ENCODE results near the gene ZNF496.

Gene ZNF496

DNA sequence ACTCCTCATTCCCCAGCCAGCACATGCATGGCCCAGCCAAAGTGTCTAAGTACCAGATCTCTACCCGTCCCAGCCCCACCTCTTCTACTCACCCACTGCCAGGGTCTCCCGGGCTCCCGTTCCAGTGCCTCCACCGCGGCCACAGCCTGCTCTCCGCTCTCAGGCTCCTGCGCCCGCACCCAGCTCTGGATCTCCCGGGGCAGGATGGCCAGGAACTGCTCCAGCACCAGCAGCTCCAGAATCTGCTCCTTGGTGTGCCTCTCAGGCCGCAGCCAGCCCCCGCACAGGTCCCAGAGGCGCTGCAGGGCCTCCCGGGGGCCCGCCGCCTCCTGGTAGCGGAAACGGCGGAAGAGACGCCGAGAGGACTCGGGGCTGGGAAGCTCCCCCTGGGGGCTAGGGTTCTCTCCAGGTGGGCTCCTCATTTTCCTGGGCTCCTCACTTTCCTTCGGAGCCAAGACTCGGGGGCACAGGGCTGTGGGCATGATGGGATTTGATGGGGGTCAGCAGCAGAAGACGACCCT, 2.5 kb downstream of the ZNF496 start:
- in situ Hi-C loops (cut with MboI; ENCODE audit: low sequenced_read_pairs): no loop called here

DNA sequence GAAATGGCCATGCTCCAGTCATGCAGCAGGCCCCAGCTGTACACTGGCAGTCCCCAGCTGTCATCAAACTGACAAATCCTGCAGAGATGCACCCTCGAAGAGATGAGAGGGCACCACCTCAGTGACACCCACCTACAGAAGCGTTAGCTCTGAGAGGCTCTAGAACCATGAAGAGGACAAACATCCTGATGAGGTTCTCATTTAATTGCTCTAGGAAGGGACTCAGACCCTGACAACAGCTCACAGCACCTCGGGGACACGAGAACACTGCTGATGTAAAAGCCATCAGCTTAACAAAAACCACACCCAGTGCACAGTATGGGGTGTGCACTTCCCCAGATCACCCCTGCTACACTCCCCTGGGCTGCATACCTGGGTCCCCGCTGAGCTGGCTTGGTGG, 3.4 kb downstream of the ZNF496 start:
- in situ Hi-C loops (cut with MboI; ENCODE audit: low sequenced_read_pairs): no loop called here

GRCh38 chr1:247326411-247327130, 5.1 kb downstream of the ZNF496 start:
- in situ Hi-C loops (cut with MboI; ENCODE audit: low sequenced_read_pairs): no loop called here

DNA sequence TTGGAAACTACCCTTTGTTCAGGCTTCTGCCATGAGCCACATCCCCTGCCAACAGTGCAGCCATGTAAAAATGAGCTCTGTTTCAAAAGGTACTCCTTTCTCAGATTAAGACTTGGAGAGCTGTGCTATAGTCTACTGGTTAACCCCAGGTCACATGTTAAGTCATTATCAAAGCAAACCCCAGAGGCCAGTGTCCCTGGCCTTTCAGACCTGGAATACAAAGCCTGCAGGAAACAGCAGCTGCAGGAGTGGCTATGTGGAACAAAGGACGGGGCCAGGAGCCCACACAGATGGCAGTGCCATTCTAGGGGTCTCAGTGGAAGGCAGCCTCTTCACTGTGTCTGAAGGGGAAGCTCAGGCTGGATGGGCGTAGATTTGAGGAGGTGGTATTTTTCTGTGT, 6.7 kb downstream of the ZNF496 start:
- in situ Hi-C loops (cut with MboI; ENCODE audit: low sequenced_read_pairs): no loop called here

DNA sequence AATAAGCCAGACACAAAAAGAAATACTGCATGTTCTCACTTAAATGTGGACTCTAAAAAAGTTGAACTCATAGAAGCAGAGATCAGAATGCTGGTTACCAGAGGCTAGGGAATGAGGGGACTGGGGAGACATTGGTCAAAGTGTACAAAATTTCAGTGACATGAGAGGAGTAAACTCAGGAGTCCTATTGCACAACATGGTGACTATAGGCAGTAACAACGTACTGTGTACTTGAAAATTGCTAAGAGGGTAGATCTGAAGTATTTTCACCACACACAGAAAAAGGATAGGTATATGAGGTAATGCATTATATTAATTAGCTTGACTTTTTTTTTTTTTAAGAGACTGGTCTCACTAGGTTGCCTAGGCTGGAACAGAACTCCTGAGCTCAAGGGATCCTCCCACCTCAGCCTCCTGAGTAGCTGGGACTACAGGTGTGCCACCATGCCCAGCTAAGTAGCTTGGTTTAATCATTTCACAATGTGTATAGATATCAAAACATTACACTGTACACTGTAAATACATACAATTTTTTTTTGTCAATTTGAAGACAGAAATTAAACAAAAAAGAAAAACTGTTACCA, 7.4 kb downstream of the ZNF496 start:
- in situ Hi-C loops (cut with MboI; ENCODE audit: low sequenced_read_pairs): no loop called here

- in situ Hi-C loops (cut with MboI; ENCODE audit: low sequenced_read_pairs): no loop called here
Observed at GRCh38 chr1:247322849-247323586, 8.6 kb downstream of the ZNF496 start.

DNA sequence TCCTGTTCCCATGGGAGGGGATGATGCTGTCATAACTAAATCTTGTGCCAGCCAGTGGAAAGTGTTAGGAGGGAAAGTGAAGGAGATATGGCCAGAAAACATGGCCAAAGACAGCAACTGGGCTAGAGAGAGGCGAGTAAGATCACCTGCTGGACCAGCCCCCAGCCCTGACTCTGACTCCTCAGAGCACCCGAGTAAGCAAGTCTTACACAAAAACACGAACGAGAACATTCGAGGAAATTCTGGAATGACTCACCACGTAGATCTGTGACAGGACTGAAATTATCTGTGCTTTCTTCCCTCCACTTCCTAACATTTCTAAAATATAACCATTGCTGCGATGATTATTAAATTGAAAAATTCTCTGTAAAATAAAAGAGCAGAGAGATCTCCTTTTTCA, 9.2 kb downstream of the ZNF496 start:
- in situ Hi-C loops (cut with MboI; ENCODE audit: low sequenced_read_pairs): no loop called here

DNA sequence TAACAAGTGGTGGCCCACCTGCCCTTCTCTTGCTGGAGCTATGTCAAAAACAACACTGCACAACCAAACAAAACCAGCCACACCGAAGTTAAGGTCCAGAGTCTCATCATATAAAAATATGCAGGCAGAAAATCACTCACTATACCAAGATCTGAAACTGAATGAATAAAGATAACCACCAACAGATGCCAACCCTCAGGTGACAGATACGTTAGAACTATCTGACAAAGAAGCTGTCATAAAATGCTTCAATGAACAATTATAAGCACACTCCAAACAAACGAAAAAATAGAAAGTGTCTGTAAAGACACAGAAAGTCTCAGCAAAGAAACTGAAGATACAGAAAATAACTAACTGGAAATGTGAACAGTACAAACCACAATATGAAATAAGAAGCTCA, 14.0 kb downstream of the ZNF496 start:
- in situ Hi-C loops (cut with MboI; ENCODE audit: low sequenced_read_pairs): no loop called here

GRCh38 chr1:247316590-247317197, 15.0 kb downstream of the ZNF496 start:
- in situ Hi-C loops (cut with MboI; ENCODE audit: low sequenced_read_pairs): no loop called here

DNA sequence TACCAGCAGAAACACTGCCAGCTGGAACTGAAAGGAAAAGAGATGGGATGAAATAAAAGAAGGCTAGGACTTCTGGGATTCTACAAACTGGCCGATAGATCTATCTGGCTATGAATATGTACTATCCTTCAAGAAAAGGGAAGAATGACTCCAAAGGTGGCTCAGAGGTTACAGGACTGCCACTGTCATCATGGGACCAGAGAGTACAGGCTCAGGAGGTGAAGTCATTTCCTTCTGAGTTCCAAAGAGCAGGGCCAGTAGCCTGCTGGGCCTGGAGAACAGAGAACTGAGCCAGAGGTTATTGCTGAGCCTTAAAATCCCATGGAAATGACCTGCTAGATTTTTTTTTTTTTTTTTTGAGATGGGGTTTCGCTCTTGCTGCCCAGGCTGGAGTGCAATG, 27.6 kb downstream of the ZNF496 start:
- in situ Hi-C loops (cut with MboI; ENCODE audit: low sequenced_read_pairs): no loop called here

DNA sequence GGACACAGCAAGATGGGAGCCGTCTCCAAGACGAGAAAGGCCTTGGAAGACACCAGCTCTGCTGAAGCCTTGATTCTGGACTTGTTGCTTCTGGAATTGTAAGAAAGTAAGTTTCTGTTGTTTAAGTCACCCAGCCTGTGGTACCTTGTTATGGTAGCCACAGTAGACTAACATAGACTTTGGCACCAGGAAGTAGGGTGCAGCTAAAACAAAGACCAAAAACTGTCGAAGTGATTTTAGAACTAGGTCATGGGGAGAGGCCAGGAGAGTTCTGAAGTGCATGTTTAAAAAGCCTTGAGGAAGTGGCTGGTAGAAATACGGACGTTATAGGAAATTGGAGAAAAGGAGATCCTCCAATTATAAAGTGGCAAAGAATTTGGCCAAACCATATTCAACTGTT, 28.5 kb downstream of the ZNF496 start:
- in situ Hi-C loops (cut with MboI; ENCODE audit: low sequenced_read_pairs): no loop called here

- in situ Hi-C loops (cut with MboI; ENCODE audit: low sequenced_read_pairs): no loop called here
Observed at GRCh38 chr1:247301176-247301540, 30.5 kb downstream of the ZNF496 start.

DNA sequence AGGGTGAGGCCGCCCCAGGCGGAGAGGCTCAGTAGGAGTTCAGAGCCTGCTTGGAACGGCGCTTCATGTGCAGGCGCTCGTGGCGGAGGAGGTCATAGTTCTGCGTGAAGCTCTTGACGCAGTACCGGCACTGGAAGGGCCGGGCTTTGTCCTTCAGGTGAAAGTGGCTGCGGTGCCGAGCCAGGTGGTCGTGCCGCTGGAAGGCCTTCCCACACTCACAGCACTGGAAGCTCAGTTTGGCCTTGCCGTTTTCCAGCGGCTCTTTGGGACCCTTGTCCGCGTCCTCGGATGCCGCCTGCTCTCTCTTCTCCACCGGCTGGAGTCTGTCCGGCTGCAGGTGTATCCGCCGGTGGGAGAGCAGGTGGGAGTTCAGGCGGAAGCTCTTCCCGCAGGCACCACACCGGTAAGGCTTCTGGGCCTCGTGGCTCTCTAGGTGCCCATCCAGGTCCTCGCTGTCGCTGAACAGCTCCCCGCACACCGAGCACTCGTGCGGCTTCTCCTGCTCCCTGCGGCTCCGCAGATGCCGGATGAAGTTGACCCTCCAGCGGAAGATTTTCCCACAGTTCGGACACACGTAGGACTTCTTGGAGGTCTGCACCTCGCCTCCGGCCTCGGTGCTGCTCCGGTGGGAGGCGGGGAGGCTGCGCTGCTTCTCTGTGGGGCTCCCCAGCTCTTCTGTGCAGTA, 31.0 kb downstream of the ZNF496 start:
- in situ Hi-C loops (cut with MboI; ENCODE audit: low sequenced_read_pairs): no loop called here

GRCh38 chr1:247299723-247300381, 31.8 kb downstream of the ZNF496 start:
- in situ Hi-C loops (cut with MboI; ENCODE audit: low sequenced_read_pairs): no loop called here

DNA sequence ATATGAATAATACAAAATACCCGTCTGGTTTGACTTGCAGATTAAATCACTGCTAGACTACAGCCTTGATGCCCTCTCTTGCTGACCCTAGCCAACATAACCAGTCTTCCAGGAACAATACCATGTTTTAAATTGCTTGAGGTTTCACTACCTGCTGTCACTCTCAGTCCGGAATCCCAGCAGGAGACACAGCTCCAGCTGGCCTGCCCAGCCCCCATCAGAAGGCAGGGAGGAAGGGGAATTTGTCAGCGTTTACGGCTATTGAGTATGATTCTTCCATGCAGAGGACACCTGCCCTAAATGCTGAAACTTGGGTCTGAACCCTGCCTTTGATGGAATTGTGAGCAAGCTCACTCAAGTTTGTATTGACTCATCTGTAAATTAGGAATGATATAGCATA, 33.0 kb downstream of the ZNF496 start:
- in situ Hi-C loops (cut with MboI; ENCODE audit: low sequenced_read_pairs): no loop called here

DNA sequence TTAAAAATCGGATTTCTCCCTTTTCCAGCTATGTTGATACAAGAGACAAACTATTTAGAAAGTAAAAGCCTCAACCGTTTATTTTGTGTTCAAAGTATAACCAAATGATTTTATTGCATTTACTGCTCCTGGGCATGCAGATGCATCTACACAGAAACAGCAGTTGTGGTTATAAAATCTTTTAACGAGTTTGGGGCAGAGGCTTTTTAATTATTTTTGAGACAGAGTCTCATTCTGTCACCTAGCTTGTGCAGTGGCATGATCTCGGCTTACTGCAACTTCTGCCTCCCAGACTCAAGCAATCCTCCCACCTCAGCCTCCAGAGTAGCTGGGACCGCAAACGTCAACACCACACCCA, 33.6 kb downstream of the ZNF496 start:
- in situ Hi-C loops (cut with MboI; ENCODE audit: low sequenced_read_pairs): no loop called here

GRCh38 chr1:247297263-247298123, 34.2 kb downstream of the ZNF496 start:
- in situ Hi-C loops (cut with MboI; ENCODE audit: low sequenced_read_pairs): no loop called here

GRCh38 chr1:247296599-247297180, 35.0 kb downstream of the ZNF496 start:
- in situ Hi-C loops (cut with MboI; ENCODE audit: low sequenced_read_pairs): no loop called here

DNA sequence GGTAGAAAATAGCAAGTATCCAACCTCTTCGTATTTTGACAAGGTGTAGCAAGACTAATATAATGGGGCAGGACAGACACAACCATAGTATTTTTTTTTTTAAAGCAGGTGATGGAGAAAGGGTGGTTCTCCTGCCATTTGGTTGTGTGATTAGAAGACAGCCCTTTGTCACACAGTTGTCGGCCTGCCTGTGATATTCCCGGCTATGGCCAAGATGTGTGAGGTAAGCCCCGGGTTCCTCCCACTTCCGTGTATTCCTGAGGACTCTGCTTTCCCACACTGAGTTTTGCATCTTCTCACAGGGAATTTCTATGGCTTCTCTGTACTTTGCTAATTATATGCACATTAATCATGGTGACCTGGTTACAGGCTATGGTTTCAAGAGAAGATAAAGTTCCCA, 35.9 kb downstream of the ZNF496 start:
- in situ Hi-C loops (cut with MboI; ENCODE audit: low sequenced_read_pairs): no loop called here

Data from HL-60/S4 treated with retinoic acid at 250 ng/mL for 4 days and 3 days (cell line).